ENCODE data around the gene LAMP5. TPM values are rescaled to one million over a fixed set of nuclear protein-coding genes. Genes with fewer than 3 reads are reported as not detected.
A peak's percentile ranks its signal among the peaks of the same experiment; 100 is the strongest.

LAMP5 gene
- total and polyA plus RNA-seq, 2 of the 13 experiments (the other 11 are each of a cell fraction or from before 2014, with no cell fraction given): not detected

DNA sequence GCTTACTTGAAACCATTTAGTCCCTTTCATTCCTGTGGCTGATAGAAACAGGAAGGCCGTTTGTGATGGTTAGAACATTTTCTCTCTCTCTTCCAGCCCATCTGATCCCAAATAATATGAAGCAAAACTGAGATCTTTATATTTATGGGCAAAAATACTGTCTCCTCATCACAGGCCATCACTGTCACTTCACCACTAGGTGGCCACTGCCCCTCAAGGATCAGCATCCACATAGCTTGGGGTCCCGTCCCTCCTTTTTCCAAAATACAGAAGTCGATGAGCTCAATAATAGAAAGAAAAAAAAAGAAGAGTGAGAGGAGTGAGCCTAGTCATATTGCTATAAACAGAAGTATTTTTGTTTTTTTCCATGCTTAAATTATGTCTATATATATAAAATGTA lies 46.4 kb upstream of the LAMP5 start:
- no peak overlapping the region for H3K4me2 ChIP-seq (ENCODE audit: low read depth, low read length)
- WGBS (ENCODE audit: low lambda C conversion rate): 1% methylated on average over 3 of the region's 3 CpGs
- H3K4me3 ChIP-seq (replicated peaks in 1 of 3; ENCODE audit: insufficient read depth in 1 of 3, low read depth in 2 of 3, low read length in 3 of 3): no peak overlapping the region
- H3K36me3 ChIP-seq (replicated peaks in 1 of 2; ENCODE audit: control insufficient read depth in 1 of 2, insufficient read depth in 2 of 2, low read length in 2 of 2): no peaks in the 10 kb centered on the region
- peak; percentile 79 for ATAC-seq
- H3K27ac ChIP-seq (ENCODE audit: extremely low read length, insufficient read depth, low read length): no peak overlapping the region
- no peaks in the 10 kb centered on the region for H3K79me2 ChIP-seq (ENCODE audit: insufficient read depth, low read length)
- H4K20me1 ChIP-seq (ENCODE audit: insufficient read depth, low read length): no peaks in the 10 kb centered on the region
- H3K4me1 ChIP-seq (ENCODE audit: insufficient read depth, low read length): no peaks in the 10 kb centered on the region
- intact Hi-C loops (cut with micrococcal nuclease; ENCODE audit: unreplicated experiment): loop anchor here (1.0 kb wide), 1 partner anchor 142 kb away; no protein-coding TSS in a partner anchor
- no peaks in the 10 kb centered on the region; a peak in 1 of 5 replicates for H3K27me3 ChIP-seq (ENCODE audit: control insufficient read depth in 1 of 2, insufficient read depth in 2 of 2, low read length in 2 of 2)
- in situ Hi-C loops (cut with HindIII; ENCODE audit: extremely low pct_ligation_motif_present, low pct_unique_long_range_greater_than_20kb): loop anchor here (5.0 kb wide), 1 partner anchor 139 kb away; no protein-coding TSS in a partner anchor
- peak; percentile 80 for FAIRE-seq
- no peak overlapping the region for H3K9ac ChIP-seq (ENCODE audit: insufficient read depth, low read depth, low read length)
- H2AFZ ChIP-seq (ENCODE audit: low read length): no peak overlapping the region
- DNase-seq (ENCODE audit: low spot score): peak; percentile 11
- TF ChIP-seq ZNF792 (CRISPR knock-in tag; IDR thresholded peaks at IDR 0.05): no peak
- TF ChIP-seq, protein P1, sequence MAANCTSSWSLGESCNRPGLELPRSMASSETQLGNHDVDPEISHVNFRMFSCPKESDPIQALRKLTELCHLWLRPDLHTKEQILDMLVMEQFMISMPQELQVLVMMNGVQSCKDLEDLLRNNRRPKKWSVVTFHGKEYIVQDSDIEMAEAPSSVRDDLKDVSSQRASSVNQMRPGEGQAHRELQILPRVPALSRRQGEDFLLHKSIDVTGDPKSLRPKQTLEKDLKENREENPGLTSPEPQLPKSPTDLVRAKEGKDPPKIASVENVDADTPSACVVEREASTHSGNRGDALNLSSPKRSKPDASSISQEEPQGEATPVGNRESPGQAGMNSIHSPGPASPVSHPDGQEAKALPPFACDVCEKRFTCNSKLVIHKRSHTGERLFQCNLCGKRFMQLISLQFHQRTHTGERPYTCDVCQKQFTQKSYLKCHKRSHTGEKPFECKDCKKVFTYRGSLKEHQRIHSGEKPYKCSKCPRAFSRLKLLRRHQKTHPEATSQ (CRISPR knock-in tag; IDR thresholded peaks at IDR 0.05; ENCODE audit: borderline replicate concordance): no peak
- TF ChIP-seq ZNF205 (CRISPR knock-in tag; IDR thresholded peaks at IDR 0.05): no peak
- TF ChIP-seq CC2D1A (CRISPR knock-in tag; IDR thresholded peaks at IDR 0.05): no peak
- 0 out of 2 replicates have a peak, but pooled peaks have one; percentile 30 for TF ChIP-seq SMC3 (IDR thresholded peaks at IDR 0.05; ENCODE audit: low read length)
- TF ChIP-seq, protein P2, sequence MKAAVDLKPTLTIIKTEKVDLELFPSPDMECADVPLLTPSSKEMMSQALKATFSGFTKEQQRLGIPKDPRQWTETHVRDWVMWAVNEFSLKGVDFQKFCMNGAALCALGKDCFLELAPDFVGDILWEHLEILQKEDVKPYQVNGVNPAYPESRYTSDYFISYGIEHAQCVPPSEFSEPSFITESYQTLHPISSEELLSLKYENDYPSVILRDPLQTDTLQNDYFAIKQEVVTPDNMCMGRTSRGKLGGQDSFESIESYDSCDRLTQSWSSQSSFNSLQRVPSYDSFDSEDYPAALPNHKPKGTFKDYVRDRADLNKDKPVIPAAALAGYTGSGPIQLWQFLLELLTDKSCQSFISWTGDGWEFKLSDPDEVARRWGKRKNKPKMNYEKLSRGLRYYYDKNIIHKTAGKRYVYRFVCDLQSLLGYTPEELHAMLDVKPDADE (CRISPR knock-in tag; IDR thresholded peaks at IDR 0.05): no peak
- TF ChIP-seq, protein P3, sequence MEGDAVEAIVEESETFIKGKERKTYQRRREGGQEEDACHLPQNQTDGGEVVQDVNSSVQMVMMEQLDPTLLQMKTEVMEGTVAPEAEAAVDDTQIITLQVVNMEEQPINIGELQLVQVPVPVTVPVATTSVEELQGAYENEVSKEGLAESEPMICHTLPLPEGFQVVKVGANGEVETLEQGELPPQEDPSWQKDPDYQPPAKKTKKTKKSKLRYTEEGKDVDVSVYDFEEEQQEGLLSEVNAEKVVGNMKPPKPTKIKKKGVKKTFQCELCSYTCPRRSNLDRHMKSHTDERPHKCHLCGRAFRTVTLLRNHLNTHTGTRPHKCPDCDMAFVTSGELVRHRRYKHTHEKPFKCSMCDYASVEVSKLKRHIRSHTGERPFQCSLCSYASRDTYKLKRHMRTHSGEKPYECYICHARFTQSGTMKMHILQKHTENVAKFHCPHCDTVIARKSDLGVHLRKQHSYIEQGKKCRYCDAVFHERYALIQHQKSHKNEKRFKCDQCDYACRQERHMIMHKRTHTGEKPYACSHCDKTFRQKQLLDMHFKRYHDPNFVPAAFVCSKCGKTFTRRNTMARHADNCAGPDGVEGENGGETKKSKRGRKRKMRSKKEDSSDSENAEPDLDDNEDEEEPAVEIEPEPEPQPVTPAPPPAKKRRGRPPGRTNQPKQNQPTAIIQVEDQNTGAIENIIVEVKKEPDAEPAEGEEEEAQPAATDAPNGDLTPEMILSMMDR (CRISPR knock-in tag; IDR thresholded peaks at IDR 0.05): peak; percentile 51
- no peak for TF ChIP-seq FLYWCH1 (CRISPR knock-in tag; IDR thresholded peaks at IDR 0.05)
- TF ChIP-seq CAMTA2 (CRISPR knock-in tag; IDR thresholded peaks at IDR 0.05; ENCODE audit: borderline replicate concordance): no peak
- no peak for TF ChIP-seq ZFAT (CRISPR knock-in tag; conservative IDR thresholded peaks at IDR 0.05)
- no peak for TF ChIP-seq PLRG1 (conservative IDR thresholded peaks at IDR 0.05)
- peak; percentile 51 for TF ChIP-seq STAG1 (CRISPR knock-in tag; IDR thresholded peaks at IDR 0.05)
- TF ChIP-seq SRY (CRISPR knock-in tag; IDR thresholded peaks at IDR 0.05): no peak
- no peak for TF ChIP-seq SNAI1 (CRISPR knock-in tag; IDR thresholded peaks at IDR 0.05; ENCODE audit: borderline replicate concordance)
- H3K9me3 ChIP-seq (ENCODE audit: low read length): no peaks in the 10 kb centered on the region
- CTCF ChIA-PET (ENCODE audit: low intra/inter-chr PET ratio, low total read pairs): interaction anchor here (1.6 kb wide), 1 partner anchor 142 kb away, joined by 6 read pairs; no protein-coding TSS in a partner anchor
- POLR2A ChIA-PET: no interaction called here
- BruUV-seq (replicated peaks): no TSS peak
